ENCODE measurements around the gene ABAT. TPM values are rescaled to one million over a fixed set of nuclear protein-coding genes. Genes with fewer than 3 reads are reported as not detected.
A peak's percentile ranks its signal among the peaks of the same experiment; 100 is the strongest.

ABAT gene
- total RNA-seq, 1 experiment from 2014 or later, result 1.8 TPM

DNA sequence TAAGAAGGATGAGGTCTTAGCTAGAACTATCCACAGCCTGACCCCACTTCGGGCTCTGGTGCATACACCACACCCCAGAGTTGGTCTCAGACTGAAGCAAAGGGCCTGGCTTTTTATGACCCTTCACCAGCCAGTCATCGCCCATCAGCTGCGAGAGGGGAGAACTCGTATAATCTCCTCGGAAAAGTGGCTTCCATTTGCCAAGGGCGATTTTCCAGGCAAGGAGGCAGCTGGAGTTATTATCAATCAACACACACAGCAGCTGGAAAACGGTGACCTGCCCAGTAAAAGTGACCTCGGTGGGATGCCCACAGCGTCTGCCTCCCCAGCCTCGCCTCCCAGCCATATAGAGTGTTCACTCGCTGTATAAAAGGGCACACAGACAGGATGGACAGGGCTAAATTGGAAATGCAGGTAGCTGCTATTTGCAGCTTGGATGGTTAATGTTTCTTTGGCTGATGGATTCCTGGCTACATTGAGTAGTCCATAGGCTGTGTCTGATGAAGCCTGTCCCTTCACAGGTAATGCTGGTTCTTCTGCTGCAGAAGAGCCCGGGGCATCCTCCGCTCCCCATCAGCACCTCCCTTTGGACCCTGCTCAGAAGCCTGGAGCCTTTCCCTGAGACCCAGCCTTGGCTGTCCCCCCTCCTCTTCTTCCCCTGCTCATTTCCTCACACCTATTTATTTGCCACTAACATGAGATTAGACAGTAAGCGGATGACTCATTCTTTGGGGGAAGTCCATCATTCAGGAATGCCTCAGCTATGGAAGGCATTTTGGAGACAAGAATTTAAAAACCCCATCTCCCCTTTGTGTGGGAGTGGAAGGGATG lies 77.3 kb downstream of the ABAT start:
- DNase-seq, result no peak
- no peaks in the 10 kb centered on the region for H3K36me3 ChIP-seq (replicated peaks; ENCODE audit: control insufficient read depth, insufficient read depth, low read length)
- no peaks in the 10 kb centered on the region for H3K27me3 ChIP-seq (ENCODE audit: control insufficient read depth, insufficient read depth, low read length)
- H3K4me3 ChIP-seq (ENCODE audit: insufficient read depth, low read depth, low read length), result no peak overlapping the region

DNA sequence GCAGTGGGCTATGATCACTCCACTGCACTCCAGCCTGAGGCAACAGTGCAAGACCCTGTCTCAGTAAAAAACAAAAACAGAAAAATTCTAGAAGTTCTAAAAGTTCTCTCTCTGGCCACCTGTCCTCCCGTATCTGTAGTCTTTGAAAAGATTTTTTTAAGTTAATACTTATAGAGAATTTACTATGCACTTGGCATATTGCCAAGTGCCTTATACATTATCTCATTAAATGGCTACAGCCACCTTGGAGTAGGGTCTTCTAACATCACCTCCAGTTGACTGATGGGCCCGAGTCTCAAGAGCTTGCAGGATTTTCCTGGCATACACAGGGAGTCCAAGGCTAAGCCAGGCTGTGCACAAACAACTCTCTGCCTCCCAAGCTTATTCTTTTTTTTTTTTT lies 78.3 kb downstream of the ABAT start:
- Histone ChIP-seq H3K36me3 (replicated peaks; ENCODE audit: control insufficient read depth, insufficient read depth, low read length) (no peaks in the 10 kb centered on the region), H3K4me3 (ENCODE audit: insufficient read depth, low read depth, low read length) (no peak overlapping the region), H3K27me3 (ENCODE audit: control insufficient read depth, insufficient read depth, low read length) (no peaks in the 10 kb centered on the region)
- DNase-seq, result no peak

DNA sequence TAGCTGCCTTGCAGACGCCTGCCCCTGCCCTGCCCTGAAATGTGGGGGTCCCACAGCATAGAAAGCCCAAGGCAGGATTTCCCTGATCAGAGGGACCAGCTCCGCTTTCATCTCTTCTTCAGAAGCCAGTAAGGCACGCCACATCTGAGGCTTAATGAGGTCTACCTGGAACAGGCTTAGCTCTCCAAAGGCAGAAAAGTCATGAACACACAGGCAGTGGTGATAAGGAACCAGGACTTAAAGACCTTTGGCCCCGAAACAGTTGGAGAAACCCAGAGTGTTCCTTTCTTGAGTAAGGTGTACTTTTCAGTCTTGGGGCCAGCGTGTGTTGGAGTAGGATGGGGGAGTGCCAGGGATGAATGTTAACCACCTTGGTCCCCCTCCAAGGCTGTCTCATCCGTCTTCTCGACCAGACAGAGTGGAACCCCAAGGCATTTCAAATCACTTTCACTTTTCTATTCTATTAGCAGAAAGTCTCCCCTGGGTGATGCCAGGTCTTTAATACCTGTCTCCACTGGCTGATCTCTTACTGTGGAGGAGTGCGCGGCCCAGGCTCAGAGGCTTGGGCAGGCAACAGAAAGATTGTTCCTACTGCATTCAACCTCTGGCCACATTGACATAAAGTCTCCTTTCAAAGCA lies 79.1 kb downstream of the ABAT start:
- H3K27me3 ChIP-seq (ENCODE audit: control insufficient read depth, insufficient read depth, low read length), result no peaks in the 10 kb centered on the region
- H3K4me3 ChIP-seq (ENCODE audit: insufficient read depth, low read depth, low read length), result no peak overlapping the region
- DNase-seq, result no peak
- no peaks in the 10 kb centered on the region for H3K36me3 ChIP-seq (replicated peaks; ENCODE audit: control insufficient read depth, insufficient read depth, low read length)

GRCh38 chr16:8756755-8757154 lies 82.3 kb downstream of the ABAT start:
- Histone ChIP-seq H3K36me3 (replicated peaks; ENCODE audit: control insufficient read depth, insufficient read depth, low read length) (no peaks in the 10 kb centered on the region), H3K27me3 (ENCODE audit: control insufficient read depth, insufficient read depth, low read length) (no peaks in the 10 kb centered on the region), H3K4me3 (ENCODE audit: insufficient read depth, low read depth, low read length) (no peak overlapping the region)
- DNase-seq, result no peak

DNA sequence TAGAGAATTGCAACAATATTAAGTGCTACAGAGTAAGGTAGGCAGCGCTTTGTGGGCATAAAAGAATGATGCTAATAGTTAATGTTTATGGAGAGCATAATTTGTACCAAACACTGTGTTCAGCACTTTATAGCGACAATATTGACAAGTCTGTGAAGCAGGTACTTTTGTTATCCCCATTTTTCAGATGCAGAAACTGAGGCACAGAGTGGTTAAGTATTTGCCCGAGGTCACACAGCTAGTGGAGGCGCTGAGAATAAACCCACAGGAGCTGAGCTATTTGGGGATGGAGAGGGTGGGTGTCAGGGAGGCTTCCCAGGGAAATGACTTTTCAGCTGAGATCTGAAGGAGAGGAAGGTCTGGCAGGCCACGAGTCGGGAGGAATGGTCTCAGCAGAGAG lies 83.6 kb downstream of the ABAT start:
- Histone ChIP-seq H3K36me3 (replicated peaks; ENCODE audit: control insufficient read depth, insufficient read depth, low read length) (no peaks in the 10 kb centered on the region), H3K4me3 (ENCODE audit: insufficient read depth, low read depth, low read length) (no peak overlapping the region), H3K27me3 (ENCODE audit: control insufficient read depth, insufficient read depth, low read length) (no peaks in the 10 kb centered on the region)
- no peak for DNase-seq

DNA sequence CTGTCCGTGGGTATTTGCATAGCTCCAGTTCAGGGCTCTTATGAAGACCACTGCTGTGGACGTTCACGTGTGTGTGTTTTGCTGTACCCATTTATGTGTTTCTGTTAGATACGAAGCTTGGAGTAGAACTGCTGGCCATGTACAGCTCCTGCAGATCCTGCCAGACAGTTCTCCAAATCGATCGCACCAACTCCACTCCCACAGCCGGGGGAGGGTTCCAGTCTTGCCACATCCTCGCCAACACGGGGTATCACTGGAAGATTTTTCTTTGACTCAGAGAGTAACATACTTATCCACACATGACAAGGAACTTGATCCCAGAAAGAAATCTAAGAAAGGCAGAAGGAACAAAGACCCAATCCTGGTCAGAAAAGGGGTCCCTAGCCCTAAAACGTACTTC lies 85.6 kb downstream of the ABAT start:
- no peak for DNase-seq
- Histone ChIP-seq H3K4me3 (ENCODE audit: insufficient read depth, low read depth, low read length) (no peak overlapping the region), H3K36me3 (replicated peaks; ENCODE audit: control insufficient read depth, insufficient read depth, low read length) (no peaks in the 10 kb centered on the region), H3K27me3 (ENCODE audit: control insufficient read depth, insufficient read depth, low read length) (no peaks in the 10 kb centered on the region)

- H3K27me3 ChIP-seq (ENCODE audit: control insufficient read depth, insufficient read depth, low read length), result no peaks in the 10 kb centered on the region
- no peak overlapping the region for H3K4me3 ChIP-seq (ENCODE audit: insufficient read depth, low read depth, low read length)
- DNase-seq, result no peak
- no peaks in the 10 kb centered on the region for H3K36me3 ChIP-seq (replicated peaks; ENCODE audit: control insufficient read depth, insufficient read depth, low read length)
Observed at GRCh38 chr16:8761078-8761477, 86.7 kb downstream of the ABAT start.

DNA sequence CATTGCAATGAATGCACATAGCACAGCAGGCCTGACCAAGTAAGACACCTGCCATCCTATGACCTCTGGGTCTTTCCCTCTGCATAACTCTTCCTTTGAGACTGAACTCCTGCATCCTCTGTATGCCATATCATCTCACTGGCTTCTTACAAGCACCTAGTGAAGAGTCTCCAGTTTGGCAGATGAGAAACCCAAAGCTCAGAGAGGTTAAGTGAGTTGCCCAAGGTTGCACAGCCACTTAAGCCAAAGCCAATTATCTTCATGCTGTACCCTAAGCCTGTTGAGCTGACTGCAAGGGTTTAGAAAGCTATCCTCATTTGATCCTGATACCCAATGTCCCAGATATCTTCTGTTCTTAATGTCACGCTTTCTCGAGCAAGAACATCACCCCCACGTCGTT lies 87.8 kb downstream of the ABAT start:
- Histone ChIP-seq H3K27me3 (ENCODE audit: control insufficient read depth, insufficient read depth, low read length) (no peaks in the 10 kb centered on the region), H3K36me3 (replicated peaks; ENCODE audit: control insufficient read depth, insufficient read depth, low read length) (no peaks in the 10 kb centered on the region), H3K4me3 (ENCODE audit: insufficient read depth, low read depth, low read length) (no peak overlapping the region)
- no peak for DNase-seq

- H3K36me3 ChIP-seq (replicated peaks; ENCODE audit: control insufficient read depth, insufficient read depth, low read length), result no peaks in the 10 kb centered on the region
- DNase-seq, result no peak
- H3K4me3 ChIP-seq (ENCODE audit: insufficient read depth, low read depth, low read length), result no peak overlapping the region
- no peaks in the 10 kb centered on the region for H3K27me3 ChIP-seq (ENCODE audit: control insufficient read depth, insufficient read depth, low read length)
Observed at GRCh38 chr16:8763083-8763482, 88.7 kb downstream of the ABAT start.

- Histone ChIP-seq H3K36me3 (replicated peaks; ENCODE audit: control insufficient read depth, insufficient read depth, low read length) (no peaks in the 10 kb centered on the region), H3K27me3 (ENCODE audit: control insufficient read depth, insufficient read depth, low read length) (no peaks in the 10 kb centered on the region), H3K4me3 (ENCODE audit: insufficient read depth, low read depth, low read length) (no peak overlapping the region)
- DNase-seq, result peak; percentile 60
Observed at GRCh38 chr16:8763899-8764298, 89.5 kb downstream of the ABAT start.

GRCh38 chr16:8764525-8765250 lies 90.3 kb downstream of the ABAT start:
- peak; percentile 71 for DNase-seq
- no peak overlapping the region for H3K4me3 ChIP-seq (ENCODE audit: insufficient read depth, low read depth, low read length)

GRCh38 chr16:8767176-8767575 lies 92.8 kb downstream of the ABAT start:
- DNase-seq, result no peak

More at GRCh38 chr16:8764525-8765250, 90.3 kb downstream of the ABAT start:
- H3K36me3 ChIP-seq (replicated peaks; ENCODE audit: control insufficient read depth, insufficient read depth, low read length), result no peaks in the 10 kb centered on the region
- no peaks in the 10 kb centered on the region for H3K27me3 ChIP-seq (ENCODE audit: control insufficient read depth, insufficient read depth, low read length)

DNA sequence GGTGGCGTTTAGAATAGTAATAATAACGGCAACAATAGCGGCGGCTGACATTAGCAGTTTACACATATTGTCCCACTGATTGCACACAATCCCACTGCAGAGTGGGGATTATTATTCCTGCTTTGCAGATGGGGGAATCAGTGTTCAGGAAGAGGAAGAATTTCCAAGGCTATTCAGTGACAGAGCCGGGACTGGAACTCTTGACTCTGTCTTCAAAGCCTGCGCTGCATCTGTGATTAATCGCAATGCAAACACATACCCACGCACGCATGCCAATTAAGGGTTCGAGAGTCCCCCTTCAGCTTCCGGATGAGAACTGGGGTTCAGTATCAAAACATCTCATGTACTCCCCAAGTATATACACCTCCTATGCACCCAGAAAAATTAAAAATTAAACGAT lies 93.9 kb downstream of the ABAT start:
- Histone ChIP-seq H3K36me3 (replicated peaks; ENCODE audit: control insufficient read depth, insufficient read depth, low read length) (no peaks in the 10 kb centered on the region), H3K4me3 (ENCODE audit: insufficient read depth, low read depth, low read length) (no peak overlapping the region), H3K27me3 (ENCODE audit: control insufficient read depth, insufficient read depth, low read length) (no peaks in the 10 kb centered on the region)
- DNase-seq, result no peak

More at GRCh38 chr16:8767176-8767575, 92.8 kb downstream of the ABAT start:
- Histone ChIP-seq H3K27me3 (ENCODE audit: control insufficient read depth, insufficient read depth, low read length) (no peaks in the 10 kb centered on the region), H3K36me3 (replicated peaks; ENCODE audit: control insufficient read depth, insufficient read depth, low read length) (no peaks in the 10 kb centered on the region), H3K4me3 (ENCODE audit: insufficient read depth, low read depth, low read length) (no peak overlapping the region)

DNA sequence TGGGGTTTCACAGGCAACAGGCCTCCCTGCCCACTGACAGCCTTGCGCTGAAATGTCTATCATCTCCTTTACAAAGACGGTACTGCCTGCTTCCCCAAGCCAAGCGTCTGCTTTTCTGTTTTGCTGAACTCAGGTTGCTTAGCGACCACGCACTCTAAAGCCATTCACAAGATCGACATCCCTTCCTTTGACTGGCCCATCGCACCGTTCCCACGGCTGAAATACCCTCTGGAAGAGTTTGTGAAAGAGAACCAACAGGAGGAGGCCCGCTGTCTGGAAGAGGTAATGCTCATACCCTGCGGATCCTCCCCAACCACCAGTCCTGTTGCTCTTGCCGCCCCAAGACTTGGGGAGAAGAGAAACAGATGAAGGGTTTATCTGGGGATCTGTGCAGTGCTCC lies 94.3 kb downstream of the ABAT start:
- Histone ChIP-seq H3K4me3 (ENCODE audit: insufficient read depth, low read depth, low read length) (no peak overlapping the region), H3K36me3 (replicated peaks; ENCODE audit: control insufficient read depth, insufficient read depth, low read length) (no peaks in the 10 kb centered on the region), H3K27me3 (ENCODE audit: control insufficient read depth, insufficient read depth, low read length) (no peaks in the 10 kb centered on the region)
- DNase-seq, result peak; percentile 39

DNA sequence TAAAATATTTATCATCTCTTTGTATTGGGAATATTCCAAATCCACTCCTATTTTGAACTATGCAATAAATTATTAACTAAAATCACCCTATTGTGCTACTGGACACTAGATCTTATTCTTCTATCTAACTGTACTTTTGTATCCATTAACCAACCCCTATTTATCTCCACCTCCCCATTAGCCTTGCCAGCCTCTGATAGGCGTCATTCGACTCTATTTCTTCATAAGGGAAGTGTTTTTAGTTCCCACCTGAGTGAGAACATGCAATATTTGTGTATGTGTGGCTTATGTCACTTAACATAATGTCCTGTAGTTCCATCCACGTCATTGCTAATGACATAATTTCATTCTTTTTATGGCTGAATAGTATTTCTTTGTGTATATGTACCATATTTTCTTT lies 99.1 kb downstream of the ABAT start:
- Histone ChIP-seq H3K4me3 (ENCODE audit: insufficient read depth, low read depth, low read length) (no peak overlapping the region), H3K27me3 (ENCODE audit: control insufficient read depth, insufficient read depth, low read length) (no peaks in the 10 kb centered on the region), H3K36me3 (replicated peaks; ENCODE audit: control insufficient read depth, insufficient read depth, low read length) (no peaks in the 10 kb centered on the region)
- DNase-seq, result no peak
